Measurements from ENCODE around the gene LEF1.

Gene LEF1

GRCh38 chr4:108172753-108173598, 4.2 kb upstream of the LEF1 start:
- no peak for TF ChIP-seq JUND (IDR thresholded peaks at IDR 0.05; ENCODE audit: low read depth)
- peak; percentile 15 to 45 for DNase-seq (ENCODE audit: low read depth in 1 of 2, low spot score in 1 of 2)
- in situ Hi-C loops (cut with HindIII; ENCODE audit: low pct_unique_long_range_greater_than_20kb, low sequenced_read_pairs), result no loop called here

DNA sequence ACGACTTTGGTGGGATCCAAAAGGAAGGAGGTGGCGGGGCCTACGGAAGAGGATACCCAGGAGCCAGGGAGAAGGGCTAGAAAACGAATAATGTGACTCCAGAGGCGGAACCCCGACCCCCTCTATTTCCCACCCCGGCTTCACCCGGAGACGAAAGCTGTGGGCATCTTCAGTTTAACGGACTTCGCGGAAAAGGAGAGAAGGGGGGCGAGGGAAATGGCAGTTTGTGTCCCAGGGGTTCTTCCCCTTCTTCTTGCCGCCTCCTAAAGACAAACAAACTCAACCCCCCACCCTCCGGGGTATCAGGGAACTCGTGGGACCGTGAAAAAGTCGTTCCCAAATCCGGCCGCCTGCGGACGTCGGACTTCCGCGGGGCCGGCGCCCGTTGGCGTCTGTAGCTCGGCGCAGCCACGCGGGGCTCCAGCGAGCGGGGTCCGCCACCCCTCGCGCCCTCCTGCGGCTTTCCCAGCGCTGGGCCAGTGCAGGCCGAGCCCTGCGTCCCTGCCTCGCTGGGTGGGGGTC, 3.6 kb upstream of the LEF1 start:
- no peak for TF ChIP-seq JUND (IDR thresholded peaks at IDR 0.05; ENCODE audit: low read depth)
- in situ Hi-C loops (cut with HindIII; ENCODE audit: low pct_unique_long_range_greater_than_20kb, low sequenced_read_pairs), result no loop called here
- no peak for DNase-seq (ENCODE audit: low read depth in 1 of 2, low spot score in 1 of 2)

DNA sequence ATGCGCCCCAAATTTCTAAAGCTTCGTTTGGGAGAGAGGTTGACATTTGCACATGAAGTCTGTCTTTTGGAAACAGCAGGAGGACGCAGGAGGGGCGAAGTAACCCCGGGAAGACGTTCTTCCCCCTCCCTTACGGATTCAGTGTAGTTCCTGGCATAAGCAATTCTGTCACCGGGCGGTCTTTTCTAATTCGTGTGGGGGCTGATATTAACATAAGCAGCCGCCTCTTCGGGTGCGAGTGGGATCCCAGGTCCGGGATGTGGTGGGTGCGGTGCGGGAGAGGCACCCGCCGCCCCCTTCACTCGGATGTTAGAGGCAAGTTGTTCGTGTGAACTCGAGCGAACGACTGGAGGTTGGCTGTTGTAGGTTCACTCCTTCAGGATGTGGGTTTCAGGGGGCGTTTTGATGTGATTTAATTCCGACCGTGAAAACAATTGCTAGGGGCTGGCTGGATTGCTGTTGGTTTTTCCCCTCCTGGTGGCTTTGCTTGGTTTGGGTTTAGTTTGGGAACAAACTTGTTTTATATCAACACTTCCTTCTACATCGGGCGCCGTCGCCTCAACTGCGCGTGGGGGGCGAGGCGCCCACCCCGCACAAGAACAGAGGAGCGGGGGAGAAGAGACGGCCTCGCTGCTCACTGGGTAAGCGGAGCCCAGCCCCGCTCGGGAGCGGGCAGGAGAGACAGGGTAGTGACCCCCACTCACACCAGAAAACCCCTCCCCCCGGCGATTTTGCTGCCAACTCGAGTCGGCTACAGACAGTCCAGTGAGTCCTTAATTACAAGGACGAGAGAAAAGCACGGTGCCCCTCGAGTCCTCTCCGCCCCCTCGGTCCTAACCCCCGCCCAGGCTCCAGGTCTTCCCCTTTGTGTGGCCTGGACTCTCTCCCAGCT, 2.9 kb upstream of the LEF1 start:
- in situ Hi-C loops (cut with HindIII; ENCODE audit: low pct_unique_long_range_greater_than_20kb, low sequenced_read_pairs), result no loop called here
- DNase-seq (ENCODE audit: low read depth in 1 of 2, low spot score in 1 of 2), result no peak
- no peak for TF ChIP-seq JUND (IDR thresholded peaks at IDR 0.05; ENCODE audit: low read depth)

GRCh38 chr4:108170631-108171338, 2.1 kb upstream of the LEF1 start:
- in situ Hi-C loops (cut with HindIII; ENCODE audit: low pct_unique_long_range_greater_than_20kb, low sequenced_read_pairs), result no loop called here
- DNase-seq (ENCODE audit: low read depth in 1 of 2, low spot score in 1 of 2), result no peak
- TF ChIP-seq JUND (IDR thresholded peaks at IDR 0.05; ENCODE audit: low read depth), result no peak

- DNase-seq (ENCODE audit: low read depth in 1 of 2, low spot score in 1 of 2), result no peak
- in situ Hi-C loops (cut with HindIII; ENCODE audit: low pct_unique_long_range_greater_than_20kb, low sequenced_read_pairs), result no loop called here
- no peak for TF ChIP-seq JUND (IDR thresholded peaks at IDR 0.05; ENCODE audit: low read depth)
Measured at GRCh38 chr4:108169664-108170063, 932 bp upstream of the LEF1 start.

DNA sequence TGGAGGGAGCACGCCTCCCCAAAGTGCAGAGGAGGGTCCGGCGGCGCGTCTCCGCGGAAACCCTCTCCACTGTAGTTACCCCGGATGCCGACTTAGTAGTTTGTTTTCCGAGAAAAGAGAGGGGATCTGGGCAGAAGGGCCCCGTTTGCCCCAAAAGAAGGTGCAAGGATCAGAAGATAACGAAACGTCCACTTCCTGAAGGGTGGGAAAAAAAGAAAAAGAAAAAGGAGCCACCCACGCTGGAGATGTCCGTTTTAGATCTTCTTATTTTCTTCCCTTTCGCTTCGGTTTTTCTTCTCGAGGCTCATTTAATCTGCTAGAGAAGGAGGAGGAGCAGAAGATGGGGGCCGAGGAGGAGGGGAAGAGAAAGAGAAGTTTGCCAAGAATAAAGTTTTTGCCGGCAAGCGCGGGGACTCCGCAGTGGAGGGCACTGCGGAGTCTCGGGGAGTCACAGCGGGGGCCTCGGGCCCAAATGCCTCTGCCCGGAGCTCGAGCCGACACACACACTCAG, 517 bp downstream of the LEF1 start:
- in situ Hi-C loops (cut with HindIII; ENCODE audit: low pct_unique_long_range_greater_than_20kb, low sequenced_read_pairs), result no loop called here
- DNase-seq (ENCODE audit: low read depth in 1 of 2, low spot score in 1 of 2), result peak in 1 of 2 experiments; percentile 42
- TF ChIP-seq JUND (IDR thresholded peaks at IDR 0.05; ENCODE audit: low read depth), result no peak

DNA sequence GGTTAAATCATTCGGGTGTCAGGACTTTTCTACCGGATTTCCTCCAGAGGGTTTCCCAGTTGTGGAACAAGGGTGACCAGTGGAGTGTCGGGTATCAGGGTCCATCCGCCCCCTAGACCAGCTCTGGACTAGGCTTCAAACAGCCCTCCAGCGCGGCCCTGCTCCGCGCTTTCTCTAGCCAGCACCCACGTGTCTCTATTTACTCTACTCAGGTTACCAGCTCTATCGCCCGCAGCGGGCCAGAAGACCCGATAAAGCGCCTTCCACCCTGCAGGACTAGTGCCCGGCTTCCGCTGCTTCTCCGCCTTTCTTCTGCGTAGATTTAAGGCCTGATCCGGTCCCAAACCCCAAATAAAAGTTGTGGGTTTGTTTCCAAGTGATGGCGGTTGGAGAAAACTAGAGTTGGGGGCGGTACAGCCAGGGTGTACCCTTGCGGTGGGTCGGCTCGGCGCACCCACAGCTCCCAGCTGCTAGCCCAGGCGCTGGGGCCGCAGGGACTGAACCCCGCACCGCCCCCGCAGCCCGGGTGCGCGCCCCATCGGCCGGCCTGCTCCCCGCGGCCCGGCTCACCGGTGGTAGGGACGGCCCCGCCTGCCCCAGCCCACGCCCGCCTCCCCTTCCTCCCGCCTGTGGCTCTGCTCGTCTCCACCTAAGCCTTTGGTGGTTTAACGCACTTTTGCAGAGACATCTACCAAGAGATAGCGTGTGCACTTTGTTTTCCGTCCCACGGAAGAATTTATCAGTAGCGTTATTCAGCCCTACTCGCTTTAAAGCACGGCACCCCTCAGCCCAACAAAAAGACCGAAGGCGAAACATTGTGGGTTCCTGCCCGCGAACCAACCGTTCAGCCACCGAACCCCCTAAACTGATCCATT, 2.1 kb downstream of the LEF1 start:
- TF ChIP-seq JUND (IDR thresholded peaks at IDR 0.05; ENCODE audit: low read depth), result no peak
- peak in 1 of 2 experiments; percentile 23 for DNase-seq (ENCODE audit: low read depth in 1 of 2, low spot score in 1 of 2)
- in situ Hi-C loops (cut with HindIII; ENCODE audit: low pct_unique_long_range_greater_than_20kb, low sequenced_read_pairs), result no loop called here

DNA sequence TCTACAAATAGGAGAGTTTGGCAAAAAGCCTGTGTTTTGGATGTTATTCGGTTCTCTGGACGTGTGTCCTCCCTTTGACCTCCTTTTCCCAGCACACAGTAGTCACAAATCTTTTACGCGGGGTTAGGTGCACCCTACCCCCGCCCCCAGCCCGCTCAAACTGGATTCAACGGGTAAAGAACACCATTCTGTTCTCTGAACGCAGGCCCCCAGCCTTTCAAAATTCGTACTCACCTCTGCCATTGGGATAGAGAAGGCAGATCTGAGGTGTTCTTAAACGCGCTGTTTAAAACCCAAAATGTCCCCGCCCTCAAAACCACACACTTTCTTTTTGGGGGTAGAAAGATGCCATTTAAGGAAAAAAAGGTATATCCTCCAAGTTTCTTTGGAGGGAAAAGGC, 2.7 kb downstream of the LEF1 start:
- in situ Hi-C loops (cut with HindIII; ENCODE audit: low pct_unique_long_range_greater_than_20kb, low sequenced_read_pairs), result no loop called here
- TF ChIP-seq JUND (IDR thresholded peaks at IDR 0.05; ENCODE audit: low read depth), result no peak
- no peak for DNase-seq (ENCODE audit: low read depth in 1 of 2, low spot score in 1 of 2)

DNA sequence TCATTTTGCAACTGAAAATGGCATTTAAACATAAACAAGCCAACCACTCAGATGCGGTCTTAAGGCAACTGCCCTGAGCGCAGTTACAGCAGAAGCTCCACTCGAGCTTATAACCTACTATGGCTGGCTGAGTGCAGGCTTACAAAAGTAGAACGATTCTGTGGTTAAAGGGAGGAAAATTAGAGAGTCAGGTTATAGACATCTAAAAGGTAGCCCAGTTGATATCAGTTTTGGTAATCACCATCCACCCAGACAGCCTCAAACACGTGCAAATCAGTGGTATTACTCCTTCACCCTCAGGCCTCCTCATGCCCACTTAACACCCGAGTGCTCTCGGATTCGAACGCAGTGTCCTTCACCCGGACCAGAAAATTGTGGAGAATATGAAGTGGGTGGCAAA, 3.1 kb downstream of the LEF1 start:
- no peak for DNase-seq (ENCODE audit: low read depth in 1 of 2, low spot score in 1 of 2)

DNA sequence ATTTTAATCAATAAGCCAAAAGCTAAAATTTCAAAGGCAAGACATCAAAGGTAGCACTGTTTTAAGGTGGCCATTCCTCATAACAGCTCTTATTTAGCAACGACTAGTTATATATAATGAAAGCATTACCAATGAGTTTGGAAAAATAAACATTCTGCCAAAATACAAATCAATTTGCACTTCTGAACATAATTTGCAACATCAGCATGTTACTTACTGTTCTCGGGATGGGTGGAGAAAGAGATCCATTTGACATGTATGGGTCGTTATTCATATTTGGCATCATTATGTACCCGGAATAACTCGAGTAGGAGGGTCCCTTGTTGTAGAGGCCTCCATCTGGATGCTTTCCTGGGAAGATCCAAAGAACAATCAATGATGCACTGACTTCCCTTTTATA, 5.4 kb downstream of the LEF1 start:
- TF ChIP-seq JUND (IDR thresholded peaks at IDR 0.05; ENCODE audit: low read depth), result no peak
- in situ Hi-C loops (cut with HindIII; ENCODE audit: low pct_unique_long_range_greater_than_20kb, low sequenced_read_pairs), result no loop called here
- no peak for DNase-seq (ENCODE audit: low read depth in 1 of 2, low spot score in 1 of 2)

More for the DNA sequence above, 3.1 kb downstream of the LEF1 start:
- no peak for TF ChIP-seq JUND (IDR thresholded peaks at IDR 0.05; ENCODE audit: low read depth)
- in situ Hi-C loops (cut with HindIII; ENCODE audit: low pct_unique_long_range_greater_than_20kb, low sequenced_read_pairs), result no loop called here

DNA sequence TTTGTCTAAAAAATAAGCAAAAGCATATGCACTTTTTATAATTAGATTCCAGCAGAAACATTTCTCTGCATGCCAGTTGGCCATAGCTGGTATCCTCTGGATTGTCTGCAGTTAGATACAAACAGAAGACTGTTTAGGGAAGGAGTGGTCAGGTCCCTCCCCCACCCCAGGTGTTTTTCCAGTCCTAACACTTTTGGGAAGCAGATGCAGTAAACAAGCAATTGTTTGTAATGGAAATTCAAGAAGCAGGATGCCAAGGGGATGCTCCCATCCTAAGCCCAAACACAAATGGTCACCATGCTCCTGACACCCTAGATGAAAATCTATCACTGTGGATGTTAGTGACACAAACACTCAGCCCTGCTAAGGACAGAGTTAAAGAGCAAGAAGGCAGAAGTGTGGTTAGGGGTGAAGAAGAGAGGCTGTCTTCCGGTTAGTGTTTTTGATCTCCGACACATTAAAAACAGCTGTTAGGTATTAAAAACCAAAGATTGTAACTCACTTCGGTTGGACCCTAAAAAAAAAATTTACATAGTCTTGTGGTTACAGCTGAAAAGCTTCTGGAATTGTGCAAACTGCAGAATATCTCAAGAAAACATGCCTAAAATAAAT, 7.9 kb downstream of the LEF1 start:
- in situ Hi-C loops (cut with HindIII; ENCODE audit: low pct_unique_long_range_greater_than_20kb, low sequenced_read_pairs), result no loop called here
- no peak for TF ChIP-seq JUND (IDR thresholded peaks at IDR 0.05; ENCODE audit: low read depth)
- no peak for DNase-seq (ENCODE audit: low read depth in 1 of 2, low spot score in 1 of 2)

Measured in T47D (cell line).